GM13977 (cell line): ENCODE results near the gene TCF12.

Source experiments
- DNase-seq: peaks from one replicate; pipeline ENCODE4 v3.0.0; 2012; ENCODE audit warnings: low spot score
- in situ Hi-C: fragments of 300-500 bp; cut with MboI; formaldehyde crosslinking; loops from one replicate; pipeline ENCODE4 v1.12.0; 2022; ENCODE audit warnings: low sequenced_read_pairs, low pct_unique_long_range_greater_than_20kb, mixed read lengths, inconsistent platforms; ENCODE audit not compliant: unreplicated experiment
- TF ChIP-seq, protein P1 (sequence below): IDR thresholded peaks from 2 replicates; pipeline ENCODE4 v1.5.1; 2012; ENCODE audit warnings: mild to moderate bottlenecking, control low read depth; ENCODE audit not compliant: insufficient read depth; ENCODE audit errors: extremely low read depth, missing control alignments

TCF12 gene

DNA sequence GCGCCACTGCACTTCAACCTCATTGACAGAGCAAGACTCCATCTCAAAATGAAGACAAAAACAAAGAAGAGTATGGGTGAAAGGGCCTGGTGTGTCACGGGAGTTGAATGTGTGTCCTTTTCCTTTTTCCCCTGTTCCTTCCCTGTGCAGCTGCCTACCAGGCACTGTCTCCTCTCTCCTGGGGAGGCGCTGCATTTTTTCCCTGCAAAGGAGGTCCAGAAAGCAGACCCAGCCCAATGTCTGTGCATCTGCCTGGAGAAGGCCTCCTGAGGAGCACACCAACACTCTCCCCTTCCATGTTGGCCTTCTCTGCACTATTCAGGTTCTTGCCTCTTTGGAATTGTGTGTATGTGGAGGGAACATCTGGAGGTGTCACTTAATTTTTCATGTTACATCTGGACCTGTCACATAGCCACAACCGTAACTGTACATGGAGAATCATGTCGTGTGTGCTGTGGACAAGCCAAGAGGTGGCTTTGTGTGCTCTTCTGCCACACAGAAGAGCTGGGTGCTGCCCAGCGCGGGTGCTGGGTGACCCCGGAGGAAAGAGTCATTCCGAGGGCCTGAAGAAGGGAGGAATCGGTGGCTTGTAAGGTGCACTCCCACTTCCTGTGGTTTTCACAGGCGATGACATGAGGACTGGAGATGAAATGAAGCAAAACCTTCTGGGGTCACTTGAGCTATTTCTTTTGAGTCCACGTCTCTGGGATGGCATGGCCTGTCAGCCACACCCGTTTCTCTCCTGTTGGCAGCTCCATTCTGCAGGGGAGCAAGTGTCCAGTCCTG, 411.3 kb downstream of the TCF12 start:
- in situ Hi-C loops = no loop called here
- TF ChIP-seq, protein P1, sequence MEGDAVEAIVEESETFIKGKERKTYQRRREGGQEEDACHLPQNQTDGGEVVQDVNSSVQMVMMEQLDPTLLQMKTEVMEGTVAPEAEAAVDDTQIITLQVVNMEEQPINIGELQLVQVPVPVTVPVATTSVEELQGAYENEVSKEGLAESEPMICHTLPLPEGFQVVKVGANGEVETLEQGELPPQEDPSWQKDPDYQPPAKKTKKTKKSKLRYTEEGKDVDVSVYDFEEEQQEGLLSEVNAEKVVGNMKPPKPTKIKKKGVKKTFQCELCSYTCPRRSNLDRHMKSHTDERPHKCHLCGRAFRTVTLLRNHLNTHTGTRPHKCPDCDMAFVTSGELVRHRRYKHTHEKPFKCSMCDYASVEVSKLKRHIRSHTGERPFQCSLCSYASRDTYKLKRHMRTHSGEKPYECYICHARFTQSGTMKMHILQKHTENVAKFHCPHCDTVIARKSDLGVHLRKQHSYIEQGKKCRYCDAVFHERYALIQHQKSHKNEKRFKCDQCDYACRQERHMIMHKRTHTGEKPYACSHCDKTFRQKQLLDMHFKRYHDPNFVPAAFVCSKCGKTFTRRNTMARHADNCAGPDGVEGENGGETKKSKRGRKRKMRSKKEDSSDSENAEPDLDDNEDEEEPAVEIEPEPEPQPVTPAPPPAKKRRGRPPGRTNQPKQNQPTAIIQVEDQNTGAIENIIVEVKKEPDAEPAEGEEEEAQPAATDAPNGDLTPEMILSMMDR = no peak
- DNase-seq = no peak

DNA sequence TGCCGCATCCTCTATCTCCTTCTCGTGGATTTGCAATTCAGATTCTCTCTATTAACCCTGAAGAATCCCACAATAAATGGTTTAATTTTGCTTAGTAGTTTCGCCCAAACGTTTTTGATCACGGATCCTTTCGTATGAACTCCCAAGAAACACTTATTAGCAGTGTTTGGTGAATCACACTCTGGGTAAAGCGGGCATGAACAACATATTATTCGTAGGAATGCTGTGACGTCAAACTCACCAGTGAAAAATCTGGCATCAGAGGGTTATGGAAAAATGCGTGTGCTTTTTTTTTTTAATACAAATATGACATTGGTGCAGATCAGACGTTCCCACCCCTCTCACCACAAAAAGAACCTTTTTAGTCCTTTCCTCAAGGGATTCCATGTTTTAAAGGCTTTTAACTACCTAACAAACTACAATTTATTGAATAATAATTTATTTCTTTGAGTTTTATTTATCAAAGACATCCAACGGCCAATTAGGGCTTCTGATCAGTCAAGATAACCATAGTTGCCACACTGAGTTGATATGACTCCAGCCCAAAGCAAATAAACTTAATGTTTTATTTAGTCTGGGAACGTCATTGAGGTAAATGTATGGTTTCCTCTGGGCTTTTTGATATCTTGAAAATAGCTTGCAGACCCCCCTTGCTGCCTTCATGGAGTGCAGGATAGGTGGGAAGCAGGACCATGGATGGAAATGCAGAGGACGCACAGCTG, 412.3 kb downstream of the TCF12 start:
- no peak for DNase-seq
- in situ Hi-C loops = no loop called here
- TF ChIP-seq, protein P1 = no peak

DNA sequence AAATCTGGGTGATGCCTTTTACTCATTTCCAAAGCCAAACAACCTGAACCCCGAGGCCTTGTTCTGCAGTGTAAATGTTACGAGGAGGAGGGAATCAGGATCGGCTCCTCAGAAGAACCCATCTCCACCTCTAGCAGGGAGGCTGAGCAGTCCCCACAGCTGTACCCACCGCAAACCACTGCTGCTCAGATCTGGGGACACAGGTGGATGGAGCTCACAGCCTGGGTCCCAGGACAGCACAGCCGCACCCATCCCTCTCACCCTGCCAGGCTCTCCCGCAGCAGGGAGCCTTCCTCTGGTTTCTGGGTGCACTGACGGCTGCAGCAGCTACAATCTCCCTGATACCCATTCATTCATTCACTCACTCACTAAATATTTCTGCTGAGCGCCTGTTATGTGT, 413.9 kb downstream of the TCF12 start:
- DNase-seq = no peak
- TF ChIP-seq, protein P1 = no peak
- in situ Hi-C loops = no loop called here

DNA sequence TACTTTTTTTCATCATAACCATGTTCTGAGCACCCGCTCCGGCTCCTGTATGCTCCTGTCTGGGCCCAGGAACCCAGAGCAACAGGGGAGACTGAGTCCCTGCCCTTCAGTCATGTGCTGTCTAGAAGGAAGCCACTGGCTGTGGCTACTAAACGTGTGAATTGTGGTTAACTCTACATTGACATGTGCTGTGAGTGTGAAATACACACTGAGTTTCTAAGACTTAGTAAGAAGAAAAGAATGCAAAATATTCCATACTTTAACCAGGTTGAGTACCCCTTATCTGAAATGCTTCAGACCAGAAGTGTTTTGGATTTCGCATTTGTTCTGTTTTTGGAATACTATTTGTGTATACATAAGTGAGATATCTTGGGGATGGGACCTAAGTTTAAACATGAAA, 415.0 kb downstream of the TCF12 start:
- DNase-seq = no peak
- TF ChIP-seq, protein P1 = no peak
- in situ Hi-C loops = no loop called here

DNA sequence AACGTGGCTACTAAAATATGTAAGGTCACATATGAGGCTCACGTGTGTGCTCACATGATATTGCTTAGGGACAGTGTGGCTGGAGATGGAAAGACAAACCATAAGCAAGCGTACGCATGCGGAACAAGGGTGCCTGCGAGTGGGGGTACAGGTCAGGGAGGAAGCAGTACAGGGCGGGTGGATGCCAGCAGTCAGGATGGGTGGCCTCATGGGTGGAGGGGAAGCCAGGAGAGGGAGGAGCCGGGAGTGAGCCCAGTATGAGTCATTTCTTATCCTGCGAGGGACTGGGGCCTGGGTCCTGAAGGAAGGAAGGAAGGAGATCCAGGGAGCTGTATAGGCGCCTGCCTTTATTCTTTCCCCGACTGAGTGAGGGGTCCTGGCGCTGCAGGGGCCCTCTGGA, 415.8 kb downstream of the TCF12 start:
- no peak for DNase-seq
- in situ Hi-C loops = no loop called here
- TF ChIP-seq, protein P1 = no peak

DNA sequence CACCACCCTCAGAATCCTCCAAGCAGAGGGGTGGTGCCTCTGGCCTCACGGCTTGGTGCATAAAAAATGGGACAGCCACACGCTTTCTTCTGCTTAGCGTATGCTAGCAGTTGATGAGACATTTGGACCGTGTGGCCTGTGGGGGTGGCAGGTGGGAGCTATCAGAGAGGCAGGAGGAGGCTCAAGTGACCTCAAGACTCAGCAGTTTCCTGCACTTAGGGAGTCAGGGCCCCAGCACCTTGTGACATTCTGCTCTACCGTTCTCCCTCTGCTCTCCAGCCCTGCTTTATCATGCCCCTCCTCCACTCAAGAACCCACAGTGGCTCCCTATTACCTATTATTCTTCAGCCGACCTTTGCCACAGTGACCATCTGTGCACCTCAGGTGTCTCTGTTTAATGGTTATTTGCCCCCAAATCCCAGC, 416.9 kb downstream of the TCF12 start:
- in situ Hi-C loops = no loop called here
- DNase-seq = no peak
- TF ChIP-seq, protein P1 = no peak
